ENCODE measurements around the gene TMEM200B. TPM values are rescaled to one million over a fixed set of nuclear protein-coding genes. Genes with fewer than 3 reads are reported as not detected.

The TMEM200B gene
- total and polyA plus RNA-seq, 10 of the 15 experiments (the other 5 are each of a cell fraction or from before 2014, with no cell fraction given), result 0.03 to 1.4 (median 0.08) TPM; not detected in 3

DNA sequence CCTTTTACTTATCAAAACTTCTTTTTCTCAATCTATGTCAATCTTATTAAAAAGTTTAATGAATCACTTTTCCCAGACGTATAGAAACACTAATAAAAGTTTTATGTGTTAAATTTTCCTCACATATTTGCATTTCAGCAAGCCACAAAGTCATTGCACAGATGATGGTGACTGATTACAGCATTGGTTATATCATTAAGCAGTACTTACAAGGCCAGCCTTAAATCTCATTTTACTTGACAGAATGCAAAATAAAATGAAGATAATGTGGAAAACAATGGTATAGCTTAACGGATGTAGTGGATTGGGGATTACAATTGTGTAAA is 39.5 kb downstream of the TMEM200B start:
- ChIA-PET CTCF (no interaction called here), SMC1A (ENCODE audit: uncharacterized antibody, unreplicated experiment) (no interaction called here), POLR2A (no interaction called here), RAD21 (ENCODE audit: unreplicated experiment) (no interaction called here)
- 76% methylated on average over 2 of the region's 2 CpGs for WGBS (ENCODE audit: insufficient coverage, insufficient replicate concordance, low lambda C conversion rate, missing lambda C conversion rate)
- H3K27me3 ChIP-seq (replicated peaks in 1 of 2; ENCODE audit: control insufficient read depth in 2 of 2, insufficient read depth in 2 of 2, low read length in 1 of 2), result no peaks in the 10 kb centered on the region
- ATAC-seq (no peak), DNase-seq (ENCODE audit: low read depth, low spot score) (no peak), FAIRE-seq (no peak)
- no peaks in the 10 kb centered on the region for H3K36me3 ChIP-seq (ENCODE audit: control insufficient read depth in 2 of 2, insufficient read depth in 2 of 2, low read length in 1 of 2)
- no peak for TF ChIP-seq NFXL1 (IDR thresholded peaks at IDR 0.05; ENCODE audit: borderline replicate concordance)
- TF ChIP-seq NBN (IDR thresholded peaks at IDR 0.05), result no peak
- TF ChIP-seq ZNF622 (IDR thresholded peaks at IDR 0.05), result no peak
- TF ChIP-seq, protein P1, sequence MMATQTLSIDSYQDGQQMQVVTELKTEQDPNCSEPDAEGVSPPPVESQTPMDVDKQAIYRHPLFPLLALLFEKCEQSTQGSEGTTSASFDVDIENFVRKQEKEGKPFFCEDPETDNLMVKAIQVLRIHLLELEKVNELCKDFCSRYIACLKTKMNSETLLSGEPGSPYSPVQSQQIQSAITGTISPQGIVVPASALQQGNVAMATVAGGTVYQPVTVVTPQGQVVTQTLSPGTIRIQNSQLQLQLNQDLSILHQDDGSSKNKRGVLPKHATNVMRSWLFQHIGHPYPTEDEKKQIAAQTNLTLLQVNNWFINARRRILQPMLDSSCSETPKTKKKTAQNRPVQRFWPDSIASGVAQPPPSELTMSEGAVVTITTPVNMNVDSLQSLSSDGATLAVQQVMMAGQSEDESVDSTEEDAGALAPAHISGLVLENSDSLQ (IDR thresholded peaks at IDR 0.05), result no peak
- TF ChIP-seq, protein P2, sequence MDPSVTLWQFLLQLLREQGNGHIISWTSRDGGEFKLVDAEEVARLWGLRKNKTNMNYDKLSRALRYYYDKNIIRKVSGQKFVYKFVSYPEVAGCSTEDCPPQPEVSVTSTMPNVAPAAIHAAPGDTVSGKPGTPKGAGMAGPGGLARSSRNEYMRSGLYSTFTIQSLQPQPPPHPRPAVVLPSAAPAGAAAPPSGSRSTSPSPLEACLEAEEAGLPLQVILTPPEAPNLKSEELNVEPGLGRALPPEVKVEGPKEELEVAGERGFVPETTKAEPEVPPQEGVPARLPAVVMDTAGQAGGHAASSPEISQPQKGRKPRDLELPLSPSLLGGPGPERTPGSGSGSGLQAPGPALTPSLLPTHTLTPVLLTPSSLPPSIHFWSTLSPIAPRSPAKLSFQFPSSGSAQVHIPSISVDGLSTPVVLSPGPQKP (IDR thresholded peaks at IDR 0.05; ENCODE audit: low read depth, low read length), result no peak
- no peak for TF ChIP-seq CEBPB (IDR thresholded peaks at IDR 0.05; ENCODE audit: borderline replicate concordance in 1 of 2, low read depth in 2 of 2, low read length in 2 of 2)
- TF ChIP-seq, protein P3, sequence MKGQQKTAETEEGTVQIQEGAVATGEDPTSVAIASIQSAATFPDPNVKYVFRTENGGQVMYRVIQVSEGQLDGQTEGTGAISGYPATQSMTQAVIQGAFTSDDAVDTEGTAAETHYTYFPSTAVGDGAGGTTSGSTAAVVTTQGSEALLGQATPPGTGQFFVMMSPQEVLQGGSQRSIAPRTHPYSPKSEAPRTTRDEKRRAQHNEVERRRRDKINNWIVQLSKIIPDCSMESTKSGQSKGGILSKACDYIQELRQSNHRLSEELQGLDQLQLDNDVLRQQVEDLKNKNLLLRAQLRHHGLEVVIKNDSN (IDR thresholded peaks at IDR 0.05; ENCODE audit: borderline replicate concordance, extremely low read length, insufficient read depth, low read depth, low read length), result no peak
- TF ChIP-seq RFX5 (IDR thresholded peaks at IDR 0.05; ENCODE audit: low read depth, low read length), result no peak
- no peak for TF ChIP-seq CBX5 (IDR thresholded peaks at IDR 0.05; ENCODE audit: low read depth)
- TF ChIP-seq NR2C1 (IDR thresholded peaks at IDR 0.05), result no peak
- TF ChIP-seq CREB1 (IDR thresholded peaks at IDR 0.05; ENCODE audit: low read depth), result no peak
- no peak for TF ChIP-seq PAX5 (IDR thresholded peaks at IDR 0.05; ENCODE audit: borderline replicate concordance, low read depth, low read length)
- TF ChIP-seq, protein P4, sequence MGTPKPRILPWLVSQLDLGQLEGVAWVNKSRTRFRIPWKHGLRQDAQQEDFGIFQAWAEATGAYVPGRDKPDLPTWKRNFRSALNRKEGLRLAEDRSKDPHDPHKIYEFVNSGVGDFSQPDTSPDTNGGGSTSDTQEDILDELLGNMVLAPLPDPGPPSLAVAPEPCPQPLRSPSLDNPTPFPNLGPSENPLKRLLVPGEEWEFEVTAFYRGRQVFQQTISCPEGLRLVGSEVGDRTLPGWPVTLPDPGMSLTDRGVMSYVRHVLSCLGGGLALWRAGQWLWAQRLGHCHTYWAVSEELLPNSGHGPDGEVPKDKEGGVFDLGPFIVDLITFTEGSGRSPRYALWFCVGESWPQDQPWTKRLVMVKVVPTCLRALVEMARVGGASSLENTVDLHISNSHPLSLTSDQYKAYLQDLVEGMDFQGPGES (IDR thresholded peaks at IDR 0.05), result no peak
- TF ChIP-seq, protein P5, sequence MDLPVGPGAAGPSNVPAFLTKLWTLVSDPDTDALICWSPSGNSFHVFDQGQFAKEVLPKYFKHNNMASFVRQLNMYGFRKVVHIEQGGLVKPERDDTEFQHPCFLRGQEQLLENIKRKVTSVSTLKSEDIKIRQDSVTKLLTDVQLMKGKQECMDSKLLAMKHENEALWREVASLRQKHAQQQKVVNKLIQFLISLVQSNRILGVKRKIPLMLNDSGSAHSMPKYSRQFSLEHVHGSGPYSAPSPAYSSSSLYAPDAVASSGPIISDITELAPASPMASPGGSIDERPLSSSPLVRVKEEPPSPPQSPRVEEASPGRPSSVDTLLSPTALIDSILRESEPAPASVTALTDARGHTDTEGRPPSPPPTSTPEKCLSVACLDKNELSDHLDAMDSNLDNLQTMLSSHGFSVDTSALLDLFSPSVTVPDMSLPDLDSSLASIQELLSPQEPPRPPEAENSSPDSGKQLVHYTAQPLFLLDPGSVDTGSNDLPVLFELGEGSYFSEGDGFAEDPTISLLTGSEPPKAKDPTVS (IDR thresholded peaks at IDR 0.05; ENCODE audit: low read depth, low read length), result no peak
- TF ChIP-seq, protein P6, sequence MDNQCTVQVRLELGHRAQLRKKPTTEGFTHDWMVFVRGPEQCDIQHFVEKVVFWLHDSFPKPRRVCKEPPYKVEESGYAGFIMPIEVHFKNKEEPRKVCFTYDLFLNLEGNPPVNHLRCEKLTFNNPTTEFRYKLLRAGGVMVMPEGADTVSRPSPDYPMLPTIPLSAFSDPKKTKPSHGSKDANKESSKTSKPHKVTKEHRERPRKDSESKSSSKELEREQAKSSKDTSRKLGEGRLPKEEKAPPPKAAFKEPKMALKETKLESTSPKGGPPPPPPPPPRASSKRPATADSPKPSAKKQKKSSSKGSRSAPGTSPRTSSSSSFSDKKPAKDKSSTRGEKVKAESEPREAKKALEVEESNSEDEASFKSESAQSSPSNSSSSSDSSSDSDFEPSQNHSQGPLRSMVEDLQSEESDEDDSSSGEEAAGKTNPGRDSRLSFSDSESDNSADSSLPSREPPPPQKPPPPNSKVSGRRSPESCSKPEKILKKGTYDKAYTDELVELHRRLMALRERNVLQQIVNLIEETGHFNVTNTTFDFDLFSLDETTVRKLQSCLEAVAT (IDR thresholded peaks at IDR 0.05), result no peak
- no peak for TF ChIP-seq NFYA (IDR thresholded peaks at IDR 0.05; ENCODE audit: borderline replicate concordance, low read depth, low read length)
- TF ChIP-seq TARDBP (IDR thresholded peaks at IDR 0.05; ENCODE audit: borderline replicate concordance), result no peak
- TF ChIP-seq CBX3 (IDR thresholded peaks at IDR 0.05; ENCODE audit: borderline replicate concordance, low read depth), result no peak
- H3K79me2 ChIP-seq (ENCODE audit: control insufficient read depth, insufficient read depth, low read length), result no peaks in the 10 kb centered on the region
- H3K27ac ChIP-seq (ENCODE audit: control insufficient read depth, insufficient read depth), result no peak overlapping the region
- H3K9ac ChIP-seq (ENCODE audit: control insufficient read depth, insufficient read depth, low read length), result no peak overlapping the region
- H2AFZ ChIP-seq (ENCODE audit: control insufficient read depth, low read depth, low read length), result no peak overlapping the region
- H3K4me2 ChIP-seq (ENCODE audit: control insufficient read depth, insufficient read depth), result no peak overlapping the region
- BruUV-seq (replicated peaks), result no TSS peak
- H3K9me3 ChIP-seq (replicated peaks; ENCODE audit: control insufficient read depth, insufficient read depth, low read length), result no peaks in the 10 kb centered on the region
- no peaks in the 10 kb centered on the region for H4K20me1 ChIP-seq (ENCODE audit: control insufficient read depth, insufficient read depth)
- intact Hi-C loops (cut with micrococcal nuclease; ENCODE audit: unreplicated experiment), result no loop called here
- in situ Hi-C loops (cut with MboI), result no loop called here
- no peak overlapping the region for H3K4me3 ChIP-seq
- no peaks in the 10 kb centered on the region for H3K4me1 ChIP-seq (ENCODE audit: control insufficient read depth, insufficient read depth, low read length)
